Anterior cingulate cortex (tissue), 58 donors: ENCODE measurements around the gene ZNF641.
"Not testable (repeated sequence)": the region's sequence is repeated elsewhere in the genome, so short reads cannot be mapped to it uniquely, and the experiment has no call there.

Source experiments
- DNase-seq, 58 donors: peaks; one replicate each; lab custom pipeline; 2025; lab: John Stamatoyannopoulos, UW

The ZNF641 gene

GRCh38 chr12:48336564-48336963 lies 14.2 kb downstream of the ZNF641 start:
- DNase-seq, result no peak

GRCh38 chr12:48336061-48336460 lies 14.7 kb downstream of the ZNF641 start:
- DNase-seq, result no peak

GRCh38 chr12:48334808-48335207 lies 15.9 kb downstream of the ZNF641 start:
- DNase-seq, result no peak

GRCh38 chr12:48333680-48334079 lies 17.0 kb downstream of the ZNF641 start:
- not testable (repeated sequence) for DNase-seq

- DNase-seq, result no peak
These were observed 19.3 kb downstream of the ZNF641 start for GRCh38 chr12:48331399-48331798.

- DNase-seq, result no peak
These were observed 21.4 kb downstream of the ZNF641 start for GRCh38 chr12:48329199-48329939.

- no peak for DNase-seq
These were observed 34.2 kb downstream of the ZNF641 start for GRCh38 chr12:48316491-48316890.

GRCh38 chr12:48311313-48311712 lies 39.4 kb downstream of the ZNF641 start:
- DNase-seq, result no peak

- no peak for DNase-seq
These were observed 43.5 kb downstream of the ZNF641 start for GRCh38 chr12:48307269-48307668.

- DNase-seq, result no peak
These were observed 45.5 kb downstream of the ZNF641 start for GRCh38 chr12:48305190-48305589.

GRCh38 chr12:48302161-48302911 lies 48.4 kb downstream of the ZNF641 start:
- DNase-seq, result no peak

- no peak for DNase-seq
These were observed 49.9 kb downstream of the ZNF641 start for GRCh38 chr12:48300774-48301173.

- peak in 57 of 58 donors; percentile 10 to 87 (median 63) for DNase-seq
These were observed 54.0 kb downstream of the ZNF641 start for GRCh38 chr12:48296586-48297282.

- DNase-seq, result no peak
These were observed 58.7 kb downstream of the ZNF641 start for GRCh38 chr12:48292040-48292439.

GRCh38 chr12:48291511-48291910 lies 59.2 kb downstream of the ZNF641 start:
- DNase-seq, result no peak

GRCh38 chr12:48288387-48289268 lies 62.1 kb downstream of the ZNF641 start:
- DNase-seq, result no peak
